Stimulated activated CD4-positive, alpha-beta T cell treated with anti-CD3 and anti-CD28 coated beads, Interleukin-12 subunit alpha, Interleukin-12 subunit beta, amount 100 ng/mL, for 48 hours (primary cell): ENCODE results near the gene DOCK1.
"Not testable (repeated sequence)": the region's sequence is repeated elsewhere in the genome, so short reads cannot be mapped to it uniquely, and the experiment has no call there.

Experiments
- DNase-seq, 3 donors: peaks; one replicate each; pipeline ENCODE4 v3.0.0-alpha.2; 2020; ENCODE audit warnings: low read depth in 2 of 3, low spot score in 1 of 3

The DOCK1 gene

DNA sequence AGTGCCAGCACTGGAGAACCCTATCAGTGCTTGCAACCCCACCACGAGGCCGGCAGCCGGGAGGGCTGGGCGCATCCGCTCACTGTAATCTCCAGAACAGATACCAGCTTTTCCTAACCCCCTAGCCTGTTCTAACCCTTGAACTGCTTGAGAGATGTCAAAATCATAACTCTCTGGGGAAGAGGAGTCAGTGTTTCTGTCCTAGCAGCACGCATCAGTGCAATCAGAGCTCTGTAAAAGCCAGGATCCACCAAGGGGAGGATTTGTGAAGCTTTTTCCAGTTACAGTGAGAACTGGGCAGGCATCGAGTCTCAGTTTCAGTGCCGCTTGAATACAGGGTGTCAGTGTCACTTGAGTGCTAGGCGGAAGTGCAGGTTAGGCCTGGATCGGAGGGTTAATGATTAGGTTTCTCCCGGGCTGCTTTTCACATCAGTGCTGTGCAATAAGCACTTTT lies 395.7 kb downstream of the DOCK1 start:
- no peak for DNase-seq

DNA sequence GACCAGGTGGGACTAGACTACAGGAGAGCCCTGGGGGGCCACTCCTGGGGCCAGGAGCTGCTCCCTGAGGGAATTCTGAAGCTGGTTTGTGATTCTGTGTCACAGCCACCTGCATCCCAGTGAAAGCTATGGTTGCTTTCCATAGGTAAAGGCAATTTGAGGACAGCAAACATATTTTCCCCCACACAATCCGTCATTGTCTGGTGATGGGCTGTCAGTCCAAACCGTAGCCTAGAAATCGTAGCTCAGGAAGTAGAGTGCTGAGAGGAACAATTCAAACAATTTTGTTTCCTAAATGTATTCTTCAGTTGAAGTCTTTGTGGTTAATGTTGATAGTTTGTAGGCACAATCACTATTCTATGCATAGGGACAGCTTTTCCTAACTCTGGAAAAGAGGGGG lies 397.1 kb downstream of the DOCK1 start:
- DNase-seq, result no peak

DNA sequence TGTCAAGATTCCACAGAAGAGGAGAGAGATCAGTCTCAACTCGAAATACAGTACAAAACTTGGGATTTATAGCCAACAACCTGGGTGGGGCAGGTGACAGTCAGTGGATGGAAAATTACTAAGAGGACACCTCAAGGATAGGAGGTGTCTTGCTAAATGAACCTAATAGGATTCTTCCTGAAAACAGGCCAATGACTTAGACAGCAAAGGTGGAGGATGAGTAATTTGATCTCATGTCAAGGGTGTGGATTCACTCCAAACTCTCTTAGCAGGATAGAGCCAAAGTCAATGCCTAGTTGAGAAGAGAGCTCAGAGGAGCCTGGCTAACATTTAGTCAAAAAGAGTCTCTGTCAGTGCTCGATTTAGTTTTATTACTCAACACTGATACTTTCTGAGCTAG lies 397.9 kb downstream of the DOCK1 start:
- no peak for DNase-seq

DNA sequence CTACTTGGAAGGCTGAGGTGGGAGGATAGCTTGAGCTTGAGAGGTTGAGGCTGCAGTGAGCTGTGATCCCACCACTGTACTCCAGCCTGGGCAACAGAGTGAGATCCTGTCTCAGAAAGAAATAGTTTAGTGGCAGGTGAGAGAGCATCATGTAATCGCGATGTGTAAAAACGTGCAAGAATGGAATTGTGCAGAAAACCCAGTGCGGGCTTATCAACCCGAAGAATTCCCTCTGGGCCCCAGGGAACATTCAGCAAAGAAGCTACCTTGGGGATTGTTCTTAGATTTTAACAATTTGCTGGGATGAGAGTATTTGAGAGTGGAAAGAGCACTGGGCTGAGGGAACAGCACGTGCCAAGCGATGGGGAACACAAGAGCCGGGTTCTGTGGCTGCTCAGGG lies 398.5 kb downstream of the DOCK1 start:
- no peak for DNase-seq

DNA sequence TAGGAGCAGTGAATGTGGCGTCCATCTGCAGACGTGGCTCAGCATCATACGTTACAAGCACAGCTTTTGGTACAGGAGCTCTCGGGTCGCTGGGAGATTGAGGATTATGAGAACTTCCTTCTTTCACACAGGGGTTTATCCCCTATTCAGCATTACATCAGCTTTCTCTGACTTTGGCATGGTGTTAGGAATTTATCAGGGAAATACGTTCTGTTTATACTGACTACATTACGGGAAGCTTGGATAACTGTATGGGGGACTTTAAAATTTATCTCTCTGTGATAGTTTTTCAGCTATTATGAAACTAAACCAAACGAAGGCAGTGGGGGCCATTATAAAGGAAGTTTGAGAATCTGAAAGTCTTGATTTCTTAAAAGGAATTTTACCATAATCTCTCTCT lies 401.3 kb downstream of the DOCK1 start:
- no peak for DNase-seq

DNA sequence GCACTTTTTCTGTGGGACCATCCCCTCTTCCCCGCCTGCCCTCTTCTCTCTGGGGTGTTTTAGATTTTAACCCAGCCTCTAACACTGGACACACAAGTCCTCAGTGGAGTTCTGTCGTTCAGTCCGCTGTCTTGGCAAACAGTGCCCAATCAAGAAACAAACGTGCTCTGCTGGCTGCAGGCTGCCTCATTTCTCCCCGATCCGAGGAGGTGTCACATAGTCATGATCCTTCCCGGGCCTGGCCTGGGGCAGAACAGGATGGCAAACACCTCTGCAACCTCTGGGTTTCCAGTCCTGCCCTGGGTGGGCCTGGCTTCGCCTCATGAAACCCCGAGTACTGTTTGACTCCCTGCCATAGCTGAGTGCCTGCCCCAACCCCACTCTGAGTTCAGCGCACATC lies 402.1 kb downstream of the DOCK1 start:
- DNase-seq, result no peak

DNA sequence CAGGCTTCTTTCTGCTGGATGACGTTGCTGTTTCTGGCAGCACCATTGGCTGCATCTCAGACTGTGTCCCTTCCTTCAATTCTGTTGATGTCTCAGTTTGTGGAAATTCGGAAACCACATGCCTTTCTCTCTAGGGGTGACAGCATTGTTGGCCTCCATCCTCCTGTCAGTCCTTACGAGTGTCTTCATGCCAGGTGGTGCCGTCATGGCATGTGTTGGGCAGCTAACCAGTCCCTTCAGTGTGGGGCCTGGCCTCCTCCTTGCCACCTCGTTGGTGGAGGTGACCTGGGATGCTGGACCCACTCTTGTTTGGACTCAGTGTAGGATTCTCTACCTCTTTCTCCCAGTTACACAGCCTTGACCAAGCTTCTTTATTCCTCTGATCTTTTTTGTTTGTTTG lies 402.8 kb downstream of the DOCK1 start:
- no peak for DNase-seq

DNA sequence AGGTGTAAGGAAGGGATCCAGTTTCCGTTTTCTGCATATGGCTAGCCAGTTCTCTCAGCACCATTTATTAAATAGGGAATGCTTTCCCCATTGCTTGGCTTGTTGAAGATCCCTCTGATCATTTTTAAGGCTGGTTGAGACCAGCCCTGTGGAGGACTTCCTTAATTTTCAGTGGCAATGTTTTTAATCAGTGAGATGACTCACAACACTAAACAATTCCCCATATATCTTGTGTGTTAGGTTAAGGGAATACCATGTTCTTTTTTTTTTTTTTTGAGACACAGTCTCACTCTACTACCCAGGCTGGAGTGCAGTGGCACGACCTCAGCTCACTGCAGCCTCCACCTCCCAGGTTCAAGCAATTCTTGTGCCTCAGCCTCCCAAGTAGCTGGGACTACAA lies 404.4 kb downstream of the DOCK1 start:
- not testable (repeated sequence) for DNase-seq

DNA sequence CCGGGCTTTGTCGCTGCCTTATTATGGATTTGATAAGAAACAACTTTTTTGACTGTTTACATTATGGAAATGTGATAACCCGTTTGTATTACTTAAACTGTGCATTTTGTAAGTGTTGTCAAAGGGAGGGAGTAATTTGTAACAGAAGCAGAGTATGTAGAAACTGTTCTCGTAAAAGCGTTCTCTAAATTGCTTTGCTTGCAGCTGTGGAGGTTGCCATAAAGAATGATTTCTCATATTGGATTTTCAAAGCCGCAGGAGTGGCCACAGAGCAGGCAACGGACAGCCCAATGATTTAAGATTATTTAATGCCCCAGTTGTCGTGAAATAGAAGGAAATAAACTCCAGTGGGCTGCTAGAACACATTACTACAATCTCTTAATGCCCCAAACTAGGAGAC lies 405.2 kb downstream of the DOCK1 start:
- DNase-seq, result no peak

DNA sequence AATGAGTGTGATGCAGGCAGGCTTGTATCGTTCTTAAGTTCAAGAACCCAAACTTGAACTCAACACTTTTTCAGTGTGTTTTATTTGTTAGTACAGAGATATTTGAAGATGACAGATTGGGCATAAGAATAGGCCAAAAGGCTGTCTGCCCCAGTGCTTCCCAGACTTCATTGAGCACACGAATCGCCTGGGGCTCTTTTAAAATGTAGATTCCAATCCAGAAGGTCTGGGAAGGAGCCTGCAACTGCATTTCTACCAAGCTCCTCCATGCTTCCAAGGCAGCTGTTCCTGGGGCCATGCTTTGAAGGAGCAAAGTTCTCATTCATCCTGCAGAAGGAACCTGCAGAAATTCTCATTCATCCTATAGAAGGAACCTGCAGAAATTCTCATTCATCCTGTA lies 405.7 kb downstream of the DOCK1 start:
- DNase-seq, result no peak

DNA sequence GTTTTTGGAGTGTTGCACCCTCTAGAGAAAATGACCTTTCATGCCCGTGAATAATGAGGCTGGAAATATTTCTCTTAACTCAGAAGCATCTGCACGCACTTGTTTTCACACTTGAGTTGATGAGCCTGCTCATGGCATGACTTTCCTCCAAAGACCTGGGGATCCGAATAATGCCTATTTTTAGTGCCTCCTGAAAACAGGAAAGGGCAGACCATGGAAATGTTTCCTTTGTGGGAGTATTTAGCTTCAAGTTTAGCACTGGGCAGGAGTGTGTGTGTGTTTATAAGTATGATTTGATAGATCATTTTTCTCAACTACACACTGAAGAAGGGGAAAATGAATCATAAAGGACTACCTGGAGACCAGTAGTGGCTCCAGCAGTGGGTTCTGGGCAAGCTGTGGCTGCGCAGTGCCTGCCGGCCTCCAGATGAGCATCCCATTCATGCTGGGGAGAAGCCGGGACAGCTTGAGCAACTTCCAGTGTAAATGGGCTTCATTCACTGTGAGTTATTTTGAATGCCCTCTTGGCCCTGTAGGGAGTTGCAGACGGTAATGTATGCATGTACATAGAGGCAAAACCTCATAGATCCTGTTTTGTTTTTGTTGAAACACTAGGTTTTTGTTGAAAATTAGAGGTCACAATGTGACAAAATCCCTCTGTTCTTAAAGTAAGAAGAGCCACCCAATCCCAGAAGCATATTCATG lies 408.9 kb downstream of the DOCK1 start:
- DNase-seq, result no peak

DNA sequence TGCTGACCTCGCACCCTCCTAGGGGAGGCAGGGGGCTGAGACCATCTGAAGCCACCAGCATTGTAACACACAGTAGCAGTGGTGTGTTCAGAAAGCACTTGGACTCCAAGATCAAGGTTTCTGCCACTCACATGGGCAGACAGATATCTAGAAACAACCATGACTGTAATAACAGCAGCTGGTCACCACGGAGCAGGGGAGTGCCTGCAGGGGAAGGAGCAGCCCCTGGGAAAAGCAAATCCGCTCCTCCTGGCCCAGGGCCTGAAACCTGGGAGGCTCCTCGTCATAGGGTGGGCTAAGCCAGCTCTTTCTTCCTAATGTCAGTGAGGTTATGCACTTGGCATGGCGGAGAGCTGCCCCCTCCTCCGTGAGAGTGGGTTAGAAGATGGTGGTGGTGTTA lies 409.6 kb downstream of the DOCK1 start:
- no peak for DNase-seq

DNA sequence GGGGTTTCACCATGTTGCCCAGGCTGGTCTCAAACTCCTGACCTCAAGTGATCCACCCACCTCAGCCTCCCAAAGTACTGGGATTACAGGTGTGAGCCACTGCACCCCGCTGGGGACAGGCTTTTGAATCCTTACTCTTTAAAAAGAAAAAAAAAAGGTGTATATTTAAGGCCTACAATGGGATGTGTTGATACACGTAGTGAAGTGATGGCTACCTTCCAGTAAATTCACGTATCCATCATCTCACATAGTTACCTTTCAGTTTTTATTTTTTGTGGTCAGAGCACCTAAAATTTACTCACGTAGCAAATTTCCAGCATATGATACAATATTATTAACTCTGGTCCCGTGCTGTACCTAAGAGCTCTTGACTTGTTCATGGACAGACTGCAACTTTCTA lies 410.7 kb downstream of the DOCK1 start:
- no peak for DNase-seq

DNA sequence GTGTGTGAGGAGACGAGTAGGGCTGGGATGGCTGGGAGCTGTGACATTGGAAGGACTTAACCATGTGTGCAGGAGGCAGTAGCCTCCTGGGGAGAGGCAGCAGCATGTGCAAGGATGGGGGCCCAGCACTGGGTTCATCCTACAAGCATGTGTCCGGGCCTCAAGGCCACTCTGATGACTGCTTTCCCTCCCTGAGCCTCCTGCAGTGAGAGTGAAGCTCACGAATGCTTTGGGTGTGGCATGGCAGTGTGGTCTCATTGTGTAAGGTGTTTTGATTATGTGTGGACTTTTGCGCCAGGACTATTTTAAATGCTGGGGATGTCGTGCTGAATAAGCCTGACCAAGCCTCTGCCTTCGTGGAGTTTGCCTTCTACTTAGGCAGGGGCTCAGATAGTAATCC lies 413.2 kb downstream of the DOCK1 start:
- no peak for DNase-seq

DNA sequence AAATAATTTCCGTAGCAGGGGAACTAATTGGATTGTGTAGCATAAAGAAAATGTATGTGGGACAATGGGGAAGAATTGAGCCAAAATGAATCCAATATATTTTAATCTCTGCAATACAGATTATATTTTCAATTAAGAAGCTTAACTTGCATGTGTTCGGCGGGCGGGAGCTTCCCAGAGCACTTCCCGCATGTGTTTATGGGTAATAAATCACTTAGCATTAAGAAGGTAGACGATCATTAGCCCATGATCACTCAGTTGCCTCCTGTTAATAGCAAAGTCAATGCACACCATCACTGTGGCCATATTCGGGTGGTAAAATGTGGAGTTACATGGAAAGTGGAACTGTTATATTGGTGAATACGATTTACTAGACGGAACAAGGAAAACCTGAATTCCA lies 414.0 kb downstream of the DOCK1 start:
- DNase-seq, result no peak

DNA sequence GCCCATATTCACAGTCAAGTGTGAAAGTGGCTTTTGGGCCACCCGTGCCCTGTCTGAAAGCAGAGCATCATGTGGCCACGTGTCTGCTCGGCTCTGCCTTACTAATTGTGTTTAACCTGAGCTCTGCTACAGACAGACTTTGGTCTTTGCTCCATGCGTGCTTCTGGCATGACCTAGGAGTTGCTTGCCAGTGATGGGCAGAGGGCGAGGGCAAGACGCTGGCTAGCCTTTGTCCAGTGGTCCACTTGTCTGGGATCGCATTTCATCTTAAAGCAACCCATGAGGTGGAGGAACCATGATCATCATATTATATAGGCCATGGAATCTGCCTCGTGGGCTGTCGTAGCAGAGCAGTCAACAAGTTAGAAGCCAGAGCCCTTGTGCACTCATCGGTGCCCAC lies 414.5 kb downstream of the DOCK1 start:
- DNase-seq, result no peak

DNA sequence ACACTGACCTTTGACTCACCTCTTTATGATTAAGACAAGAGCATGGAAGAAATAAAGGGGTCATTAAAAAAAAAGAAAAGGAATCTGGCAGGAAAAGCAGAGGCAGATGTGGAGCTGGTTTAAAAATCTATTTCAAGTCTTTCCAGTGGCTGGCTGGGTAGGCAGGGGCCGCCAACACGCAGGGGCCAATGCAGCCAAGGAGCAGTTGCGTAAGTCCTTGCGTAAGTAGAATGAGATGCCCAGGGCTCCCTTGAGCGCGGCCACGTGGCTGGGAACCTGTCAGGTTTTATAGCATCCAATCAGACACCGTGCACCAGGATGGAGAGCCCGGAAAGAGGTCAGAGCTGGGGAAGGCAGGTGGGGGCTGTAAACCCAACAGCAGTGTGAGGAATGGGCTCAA lies 414.9 kb downstream of the DOCK1 start:
- no peak for DNase-seq

DNA sequence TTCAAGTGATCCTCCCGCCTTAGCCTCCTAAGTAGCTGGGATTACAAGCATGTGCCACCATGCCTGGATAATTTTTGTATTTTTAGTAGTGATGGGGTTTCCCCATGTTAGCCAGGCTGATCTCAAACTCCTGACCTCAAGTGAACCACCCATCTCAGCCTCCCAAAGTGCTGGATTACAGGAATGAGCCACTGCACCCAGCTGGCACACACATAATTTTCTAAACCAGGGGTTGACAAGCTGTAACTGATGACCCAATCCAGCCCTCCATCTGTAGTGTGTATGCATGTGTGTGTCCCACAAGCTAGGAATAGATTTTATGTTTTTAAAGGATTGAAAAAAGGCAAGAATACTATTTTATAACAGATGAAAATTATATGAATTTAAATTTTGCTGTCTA lies 417.1 kb downstream of the DOCK1 start:
- no peak for DNase-seq

DNA sequence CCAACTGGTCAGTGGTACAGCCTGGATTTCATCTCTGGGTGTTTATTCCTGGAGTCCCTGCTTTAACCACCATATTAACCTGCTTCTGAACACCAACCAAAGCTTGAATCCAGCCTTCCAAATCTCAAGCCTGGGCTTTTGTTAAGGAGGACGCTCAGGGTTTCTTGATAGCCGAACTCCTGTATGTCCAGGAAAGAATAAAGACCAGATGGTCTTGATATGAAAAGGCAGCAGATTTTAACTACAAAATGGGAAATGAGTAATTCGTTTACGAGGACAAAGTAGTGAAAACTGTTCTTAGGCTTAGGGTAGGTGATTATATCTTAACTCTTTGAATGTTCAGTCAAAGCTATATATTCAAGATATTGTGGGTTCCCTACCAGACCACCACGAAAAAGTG lies 420.3 kb downstream of the DOCK1 start:
- no peak for DNase-seq

DNA sequence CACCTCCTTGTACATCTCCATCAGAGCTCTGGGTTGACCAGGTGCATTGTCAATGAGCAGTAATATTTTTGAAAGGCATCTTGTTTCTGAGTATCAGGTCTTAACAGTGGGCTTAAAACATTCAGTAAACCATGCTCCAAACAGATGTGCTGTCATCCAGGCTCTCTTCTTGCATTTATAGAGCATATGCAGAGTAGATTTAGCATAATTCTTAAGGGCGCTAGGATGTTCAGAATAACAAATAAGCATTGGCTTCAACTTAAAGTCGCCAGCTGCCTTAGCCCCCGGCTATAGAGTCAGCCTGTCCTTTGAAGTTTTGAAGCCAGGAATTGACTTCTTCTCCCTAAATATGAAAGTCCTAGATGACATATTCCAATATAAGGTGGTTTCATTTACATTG lies 421.7 kb downstream of the DOCK1 start:
- DNase-seq, result no peak

DNA sequence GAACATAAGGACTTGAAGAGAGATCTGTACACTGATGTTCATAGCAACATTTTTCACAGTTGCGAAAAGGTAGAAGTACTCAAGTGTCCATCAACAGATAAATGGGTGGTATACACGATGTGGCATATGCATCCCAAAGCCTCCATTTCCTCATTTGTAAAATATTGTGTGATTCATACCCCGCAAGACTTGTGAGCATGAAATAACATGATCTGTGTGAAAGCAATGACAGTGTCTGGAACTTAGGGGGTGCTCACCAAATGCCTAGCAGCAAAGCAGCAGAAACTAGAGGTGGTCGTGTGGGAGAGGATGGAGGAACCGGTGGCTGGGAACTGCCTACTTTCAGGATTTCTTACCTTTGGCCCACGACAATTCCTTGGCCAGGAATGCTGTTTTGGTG lies 426.5 kb downstream of the DOCK1 start:
- DNase-seq, result no peak

DNA sequence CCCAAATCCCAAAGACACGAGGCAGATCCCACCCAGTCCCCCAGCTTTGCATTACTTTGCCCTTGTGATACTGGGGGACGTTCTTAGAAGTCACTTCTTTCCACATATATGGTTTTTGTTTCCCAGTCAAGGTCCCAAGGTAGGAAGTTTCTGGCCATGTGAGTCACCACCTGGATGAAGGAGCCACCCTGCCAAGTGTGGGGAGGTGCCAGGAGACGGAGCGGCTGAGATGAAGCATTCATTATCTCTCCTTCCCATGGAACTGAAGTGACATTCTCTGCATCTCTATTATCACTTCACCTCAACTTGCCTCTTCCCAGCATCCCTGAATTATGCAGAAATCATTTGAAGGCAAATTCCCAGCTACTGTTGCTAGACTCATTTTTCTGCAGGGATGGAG lies 427.4 kb downstream of the DOCK1 start:
- DNase-seq, result no peak

DNA sequence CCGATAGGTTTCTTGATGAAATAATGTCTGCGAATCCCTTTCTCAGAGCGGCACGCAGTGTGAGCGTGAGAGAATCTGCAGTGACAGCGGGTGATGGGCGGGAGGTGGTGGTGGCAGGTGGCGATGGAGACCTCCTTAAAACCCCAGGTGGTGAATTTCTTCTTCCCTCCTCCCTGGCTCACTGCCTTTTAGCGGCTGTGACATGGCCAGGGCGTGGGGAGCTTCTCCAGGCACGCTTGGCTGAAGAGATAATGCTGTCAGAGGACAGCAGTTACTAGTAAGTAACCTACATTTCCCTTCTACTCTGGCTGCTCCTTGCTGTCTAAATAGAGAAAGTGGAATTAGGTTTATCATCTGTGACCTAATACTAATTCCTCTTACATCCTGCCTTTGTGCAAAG lies 432.6 kb downstream of the DOCK1 start:
- DNase-seq, result no peak
